Activated CD8-positive, alpha-beta memory T cell treated with anti-CD3 and anti-CD28 coated beads for 36 hours (primary cell): Measurements from ENCODE around the gene HMGCLL1. TPM values are rescaled to one million over a fixed set of nuclear protein-coding genes. Genes with fewer than 3 reads are reported as not detected.

Experiments
- CTCF ChIA-PET: fragments of 350-600 bp; sonication (Branson Sonifier 250); formaldehyde crosslinking; loops from one replicate; lab custom pipeline; 2021; ENCODE audit warnings: antibody characterized with exemption; lab: Charles Lee
- POLR2A ChIA-PET: fragments of 350-600 bp; sonication (Branson Sonifier 250); formaldehyde crosslinking; loops from one replicate; lab custom pipeline; 2021; ENCODE audit warnings: antibody characterized with exemption; lab: Charles Lee
- total RNA-seq, 2 experiments: library from RNA; stranded (reverse); gene quantifications; one replicate each; pipeline ENCODE4 v1.2.3, GENCODE V29; 2021

Gene HMGCLL1
- total RNA-seq, 2 experiments from 2014 or later: not detected

DNA sequence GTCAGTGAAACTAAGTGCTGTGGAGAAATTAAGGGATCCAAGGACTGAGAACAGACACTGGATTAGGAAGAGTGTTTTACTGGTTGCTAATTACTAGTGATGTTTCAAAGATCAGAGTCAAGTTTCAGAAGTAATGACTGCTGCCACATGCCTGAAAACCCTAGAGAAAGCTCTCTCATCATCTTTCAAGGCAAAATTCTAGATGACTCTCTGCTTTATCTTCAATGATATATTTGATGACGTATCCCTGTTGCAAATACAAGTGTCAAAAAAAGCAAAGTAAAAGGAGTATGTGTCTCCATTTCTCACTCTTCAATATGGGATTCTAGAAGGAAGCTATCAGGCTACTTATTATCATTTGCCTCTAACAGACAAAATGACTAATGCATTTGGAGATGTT, 38.0 kb downstream of the HMGCLL1 start:
- CTCF ChIA-PET: no interaction called here
- POLR2A ChIA-PET: no interaction called here

DNA sequence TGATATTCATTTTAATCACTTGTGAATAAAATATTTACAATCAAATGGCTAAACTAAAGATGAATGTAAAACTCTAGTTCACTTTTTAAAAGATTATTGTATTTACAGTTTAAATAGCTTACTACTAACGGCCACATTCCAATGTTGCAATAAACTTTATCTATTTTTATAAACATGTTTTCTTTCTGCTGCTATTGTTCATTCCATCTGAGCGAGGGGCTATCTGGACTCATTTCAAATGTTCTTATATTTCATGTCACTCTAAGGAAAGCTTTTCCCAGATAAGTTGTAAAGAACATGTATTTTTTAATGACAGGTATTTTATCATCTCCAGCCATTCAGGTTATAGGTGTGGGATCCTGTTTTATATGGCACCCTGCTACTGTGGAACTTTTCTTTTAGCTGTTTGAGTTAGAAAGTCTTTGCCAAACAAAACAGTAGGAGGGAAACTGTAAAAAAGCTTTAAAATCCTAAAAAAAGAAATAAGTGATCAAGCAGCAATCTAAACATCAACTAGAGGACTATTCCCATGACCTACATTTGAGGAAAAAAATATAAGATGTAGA, 42.5 kb downstream of the HMGCLL1 start:
- ChIA-PET POLR2A (interaction anchor here (0.5 kb wide), 1 partner anchor 295 kb away, joined by 8 read pairs; no protein-coding TSS in a partner anchor), CTCF (no interaction called here)

DNA sequence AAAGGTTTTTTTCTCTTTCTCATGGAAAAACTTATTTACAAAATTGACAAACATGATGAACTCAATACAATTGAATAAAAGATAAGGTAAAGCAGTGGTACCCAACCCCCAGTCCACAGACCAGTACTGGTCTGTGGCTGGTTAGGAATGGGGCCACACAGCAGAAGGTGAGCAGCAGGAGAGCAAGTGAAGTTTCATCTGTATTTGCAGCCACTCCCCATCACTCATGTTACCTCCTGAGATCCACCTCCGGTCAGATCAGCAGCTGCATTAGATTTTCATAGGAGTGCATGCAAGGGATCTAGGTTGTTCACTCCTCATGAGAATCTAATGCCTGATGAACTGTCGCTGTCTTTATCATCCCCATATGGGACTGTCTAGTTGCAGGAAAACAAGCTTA, 47.5 kb downstream of the HMGCLL1 start:
- ChIA-PET CTCF (no interaction called here), POLR2A (no interaction called here)

DNA sequence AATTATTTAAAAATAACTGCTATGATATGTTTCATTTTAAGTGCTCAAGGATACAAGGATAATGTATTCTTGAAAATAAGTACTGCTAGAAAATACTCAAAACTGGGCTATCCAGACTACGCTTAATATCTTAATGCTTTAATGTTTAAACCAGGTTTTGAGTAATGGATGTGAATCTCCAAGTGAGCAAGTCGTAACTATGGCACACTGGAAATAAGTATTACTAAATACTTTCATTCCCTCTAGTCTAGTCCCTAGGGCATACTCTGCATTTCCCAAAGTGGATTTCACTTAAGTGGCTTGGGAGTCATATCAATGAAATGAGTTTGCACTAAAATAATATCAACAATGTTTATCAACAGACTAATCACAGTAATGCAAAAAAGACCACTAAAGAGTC, 48.1 kb downstream of the HMGCLL1 start:
- CTCF ChIA-PET: no interaction called here
- POLR2A ChIA-PET: no interaction called here

DNA sequence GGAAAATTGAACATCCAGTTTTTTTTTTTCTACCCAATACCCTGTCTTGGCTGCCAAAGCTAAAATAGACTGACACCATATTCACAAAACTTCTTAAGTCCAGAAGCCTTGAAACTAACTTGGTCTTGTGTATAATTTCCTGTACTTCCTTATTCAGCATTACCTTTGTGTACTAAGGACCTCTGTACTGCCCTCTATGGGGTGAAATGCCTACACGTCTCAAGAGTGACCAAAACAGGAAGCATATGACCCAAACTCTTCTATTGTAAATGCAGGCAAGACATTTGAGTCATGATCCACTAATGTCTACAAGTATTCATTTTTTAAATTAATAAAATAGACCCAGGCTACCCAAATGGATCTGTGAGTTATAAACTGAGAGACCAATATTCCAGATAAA, 50.4 kb downstream of the HMGCLL1 start:
- ChIA-PET POLR2A (no interaction called here), CTCF (no interaction called here)

DNA sequence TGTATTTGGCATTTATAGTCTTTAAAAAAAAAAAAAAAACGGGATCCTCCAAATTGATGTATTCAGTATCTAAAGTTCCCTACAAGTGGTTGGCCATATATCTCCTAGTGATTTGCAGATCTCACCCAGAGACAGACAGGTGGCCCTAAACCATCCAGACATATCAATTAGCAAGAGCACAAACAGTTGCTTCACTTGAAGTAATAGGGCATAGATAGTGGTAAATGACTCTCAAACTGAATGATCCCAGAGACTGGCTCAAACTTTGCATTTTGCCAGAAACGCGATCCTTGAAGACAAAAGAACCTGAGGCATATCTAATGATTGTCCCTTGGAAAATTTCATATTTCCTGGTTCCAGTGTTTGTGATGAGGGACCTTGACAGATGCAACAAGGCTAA, 54.6 kb downstream of the HMGCLL1 start:
- CTCF ChIA-PET: no interaction called here
- POLR2A ChIA-PET: no interaction called here

DNA sequence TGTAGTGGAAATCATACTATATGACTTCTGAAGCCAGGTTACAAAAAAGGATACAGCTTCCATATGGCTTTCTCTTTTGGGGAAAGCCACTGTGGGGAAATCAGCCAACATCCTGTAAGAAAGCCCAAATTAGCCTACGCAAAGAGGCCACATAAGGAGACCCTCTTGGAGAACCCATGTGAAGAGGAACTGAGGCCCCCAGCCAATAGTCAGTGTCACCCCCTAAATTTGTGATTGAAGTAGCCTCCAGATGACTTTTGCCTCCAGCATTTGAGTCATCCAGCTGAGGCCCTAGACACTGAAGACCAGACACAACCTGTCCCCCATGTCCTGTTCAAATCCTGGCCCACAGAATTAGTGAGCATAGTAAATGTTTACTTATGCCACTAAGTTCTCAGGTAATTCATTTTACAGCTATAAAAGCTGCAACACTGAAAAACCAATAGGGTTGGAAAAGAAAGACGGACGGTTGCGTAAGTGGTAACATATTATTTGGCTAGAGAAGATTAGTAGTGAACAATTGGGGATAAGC, 60.4 kb downstream of the HMGCLL1 start:
- CTCF ChIA-PET: no interaction called here

DNA sequence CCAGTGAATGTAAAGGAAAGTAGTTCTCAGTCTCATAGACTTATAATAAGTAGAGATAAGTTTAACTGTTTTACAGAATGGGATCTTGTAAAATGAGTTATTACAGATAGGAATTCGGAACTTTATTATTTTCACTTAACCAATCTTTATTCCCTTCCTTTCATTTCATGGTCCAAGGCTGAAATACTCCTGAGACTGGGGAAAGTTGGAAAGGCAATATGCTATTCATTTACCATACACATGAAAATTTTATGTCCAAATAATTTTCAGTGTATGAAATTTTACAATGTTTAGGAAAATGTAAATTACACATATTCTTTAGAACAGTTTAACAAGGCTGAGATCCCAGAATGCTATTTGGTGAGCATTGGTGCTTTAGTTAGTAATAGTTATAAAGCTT, 62.3 kb downstream of the HMGCLL1 start:
- POLR2A ChIA-PET: no interaction called here
- CTCF ChIA-PET: no interaction called here

More for the DNA sequence above, 60.4 kb downstream of the HMGCLL1 start:
- POLR2A ChIA-PET: no interaction called here

DNA sequence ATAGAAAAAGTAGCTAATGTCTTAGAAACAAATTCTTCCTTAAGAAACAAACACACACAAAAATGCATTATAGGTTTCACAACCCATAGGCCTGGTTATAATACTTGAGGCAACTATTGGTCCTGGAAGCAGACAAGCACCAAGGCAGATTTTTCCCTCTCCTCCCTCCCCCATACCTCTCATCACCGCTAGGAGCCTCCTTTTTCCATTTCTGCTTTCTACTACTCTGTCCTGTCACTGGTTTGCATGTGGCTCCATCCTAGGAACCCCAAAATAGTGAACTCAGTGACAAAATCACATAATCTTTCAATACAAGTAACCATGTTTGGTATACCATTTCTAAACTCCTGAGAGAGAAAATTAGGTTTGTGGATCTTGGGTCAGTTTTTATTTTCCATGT, 66.1 kb downstream of the HMGCLL1 start:
- CTCF ChIA-PET: no interaction called here
- POLR2A ChIA-PET: no interaction called here

DNA sequence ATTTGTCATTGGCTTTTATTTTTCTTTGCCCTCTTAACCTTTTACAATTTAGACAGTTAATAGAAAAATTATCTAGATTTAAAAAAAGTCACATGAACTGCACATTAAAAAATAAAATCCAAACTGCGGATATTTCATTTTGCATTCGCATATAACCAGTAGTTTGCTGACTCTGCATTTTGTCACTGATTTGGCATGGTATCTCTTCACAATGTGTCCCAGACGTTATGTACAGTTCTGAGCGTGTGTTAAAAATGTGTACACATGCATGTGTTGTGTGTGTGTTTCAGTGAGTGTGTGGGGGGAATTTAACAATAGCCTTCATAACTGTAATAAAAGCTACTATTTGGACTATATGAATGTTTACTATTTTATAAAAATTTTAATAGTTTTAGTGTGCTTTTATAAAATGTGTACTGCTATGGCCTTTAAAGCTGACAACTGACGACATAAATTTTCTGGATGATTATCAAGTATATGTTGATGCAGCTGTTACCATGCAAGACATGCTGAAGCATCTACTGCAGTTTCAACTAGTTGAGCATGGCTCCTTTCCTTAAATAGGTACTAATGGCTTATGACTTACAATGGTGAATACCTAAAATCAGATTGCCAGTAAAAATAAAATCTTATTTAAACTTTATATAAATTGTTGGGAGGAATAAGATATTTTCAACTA, 67.7 kb downstream of the HMGCLL1 start:
- CTCF ChIA-PET: no interaction called here
- POLR2A ChIA-PET: no interaction called here

DNA sequence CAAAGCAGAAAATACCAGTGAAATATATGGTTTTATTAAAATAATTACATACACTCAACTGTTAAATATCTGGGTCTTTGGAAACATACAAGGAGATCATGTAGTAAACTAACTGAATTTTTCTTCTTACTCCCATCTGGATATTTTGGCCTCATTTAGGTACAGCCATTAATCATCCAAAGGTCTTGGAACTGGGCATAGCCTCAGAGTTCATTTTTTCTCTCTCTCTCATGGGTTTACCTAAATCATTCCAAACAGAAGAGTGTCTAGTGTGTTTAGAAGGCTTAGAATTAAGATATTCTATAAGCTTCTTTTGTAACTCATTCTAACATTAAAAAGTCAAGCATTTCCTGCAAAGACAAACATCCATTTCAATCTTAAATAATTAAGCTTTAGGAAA, 79.4 kb downstream of the HMGCLL1 start:
- CTCF ChIA-PET: interaction anchor here (0.6 kb wide), 1 partner anchor 33 kb away, joined by 3 read pairs; no protein-coding TSS in a partner anchor
- POLR2A ChIA-PET: no interaction called here

DNA sequence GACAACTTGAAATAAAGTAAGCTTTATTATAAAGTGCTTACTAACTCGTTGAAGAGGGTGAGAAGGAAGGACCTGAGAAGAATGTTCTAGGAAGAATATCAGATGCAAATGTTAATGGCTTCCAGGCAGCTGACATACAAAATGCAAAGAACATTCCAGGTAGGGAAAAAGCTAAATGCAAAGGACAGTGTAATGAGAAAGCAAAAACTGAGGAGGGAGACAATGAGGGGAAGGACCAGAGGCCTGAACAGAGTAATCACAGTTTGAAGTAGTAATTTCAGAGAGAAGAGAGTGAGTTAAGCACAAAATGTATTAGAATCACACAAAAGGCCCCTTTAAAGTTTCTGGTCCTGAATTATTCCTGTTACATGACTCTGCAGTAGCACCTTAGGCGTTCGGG, 81.3 kb downstream of the HMGCLL1 start:
- ChIA-PET CTCF (no interaction called here), POLR2A (no interaction called here)

DNA sequence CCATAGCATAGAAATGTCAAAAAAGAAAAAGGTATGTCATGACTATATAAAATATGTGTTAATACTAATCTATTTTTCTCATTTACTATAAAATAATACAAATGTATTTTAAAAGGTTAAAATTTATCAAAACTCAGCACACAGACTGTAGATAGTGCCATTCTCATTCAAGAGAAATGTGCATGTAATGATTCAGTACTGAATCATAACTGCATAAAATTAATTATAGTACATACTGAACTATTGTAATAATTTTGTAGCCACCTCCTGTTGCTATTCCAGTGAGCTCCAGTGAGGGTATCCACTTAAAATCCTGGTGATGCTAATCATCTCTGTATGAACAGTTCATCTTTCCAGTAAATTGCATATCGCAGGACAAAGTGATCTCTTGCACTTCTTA, 82.8 kb downstream of the HMGCLL1 start:
- CTCF ChIA-PET: no interaction called here

DNA sequence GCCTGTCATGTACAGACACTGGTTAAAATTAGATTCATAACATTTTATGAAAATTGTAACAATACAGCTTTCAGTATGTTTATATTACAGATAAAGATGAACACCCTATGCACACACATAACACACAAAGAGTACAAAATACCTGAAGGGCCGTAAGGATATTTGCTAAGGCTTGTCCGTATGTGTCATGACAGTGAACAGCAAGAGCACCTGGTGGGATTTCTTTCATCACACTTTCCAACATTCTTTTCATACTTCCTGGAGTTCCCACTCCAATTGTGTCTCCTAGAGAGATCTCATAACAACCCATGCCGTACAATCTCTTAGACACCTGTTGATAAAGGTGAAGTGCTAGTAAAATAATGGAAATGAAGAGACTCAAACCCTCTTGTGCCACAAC, 83.7 kb downstream of the HMGCLL1 start:
- ChIA-PET POLR2A (no interaction called here), CTCF (no interaction called here)

More for the DNA sequence above, 82.8 kb downstream of the HMGCLL1 start:
- POLR2A ChIA-PET: no interaction called here

DNA sequence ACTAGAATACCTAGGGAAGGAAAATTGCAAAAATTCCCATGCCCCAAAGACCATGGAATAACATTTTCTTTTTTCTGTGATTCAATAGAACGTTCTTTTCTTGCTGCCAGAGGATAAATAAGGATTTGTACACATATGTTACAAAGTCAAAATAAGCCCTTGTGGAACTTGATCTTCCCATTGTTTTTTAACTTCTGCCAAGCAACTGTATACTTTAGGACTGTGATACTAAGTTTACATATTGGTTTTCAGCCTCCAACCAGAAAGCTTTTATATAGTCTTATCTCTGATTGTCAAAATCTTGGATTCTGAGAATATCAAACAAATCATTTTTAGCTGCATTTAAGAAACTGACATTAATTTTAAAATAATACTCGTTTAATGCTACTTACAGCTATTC, 84.6 kb downstream of the HMGCLL1 start:
- ChIA-PET CTCF (no interaction called here), POLR2A (no interaction called here)

DNA sequence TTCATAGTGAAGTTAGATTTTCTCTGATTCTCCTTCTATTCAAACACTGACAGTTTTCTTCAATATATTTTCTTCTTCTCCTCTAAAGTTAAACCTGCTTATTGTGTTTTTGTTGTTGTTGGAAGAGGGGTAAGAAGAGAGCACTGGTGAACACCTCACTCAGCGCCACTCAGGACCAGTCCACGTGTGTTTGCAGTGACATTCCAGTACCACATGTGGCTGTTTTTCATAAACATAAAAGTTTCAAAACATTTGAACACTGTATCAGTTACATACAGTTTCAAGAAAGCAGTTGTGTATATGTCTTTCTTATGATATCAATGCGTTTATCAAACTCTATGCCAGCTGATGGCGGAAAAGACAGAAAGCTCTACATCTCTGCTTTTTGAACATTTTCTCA, 86.7 kb downstream of the HMGCLL1 start:
- POLR2A ChIA-PET: no interaction called here
- CTCF ChIA-PET: no interaction called here

DNA sequence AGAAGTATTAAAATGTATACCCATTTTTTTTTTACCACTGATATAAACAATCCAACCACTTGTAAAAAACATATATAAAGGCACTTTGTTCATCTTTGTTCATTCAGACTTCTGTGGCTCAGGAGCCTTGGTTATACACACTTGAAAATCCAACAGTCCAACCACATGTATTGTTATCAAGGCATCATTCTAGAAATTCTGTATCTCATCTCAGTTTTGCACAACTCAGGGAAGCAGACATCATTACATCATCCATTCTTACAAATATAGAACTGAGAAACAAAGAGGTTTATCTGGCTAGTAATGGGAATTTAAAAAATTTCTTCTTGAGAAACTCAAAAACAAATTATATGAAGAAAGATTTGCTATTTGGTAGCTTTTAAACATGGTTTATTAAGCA, 88.1 kb downstream of the HMGCLL1 start:
- ChIA-PET POLR2A (no interaction called here), CTCF (no interaction called here)

DNA sequence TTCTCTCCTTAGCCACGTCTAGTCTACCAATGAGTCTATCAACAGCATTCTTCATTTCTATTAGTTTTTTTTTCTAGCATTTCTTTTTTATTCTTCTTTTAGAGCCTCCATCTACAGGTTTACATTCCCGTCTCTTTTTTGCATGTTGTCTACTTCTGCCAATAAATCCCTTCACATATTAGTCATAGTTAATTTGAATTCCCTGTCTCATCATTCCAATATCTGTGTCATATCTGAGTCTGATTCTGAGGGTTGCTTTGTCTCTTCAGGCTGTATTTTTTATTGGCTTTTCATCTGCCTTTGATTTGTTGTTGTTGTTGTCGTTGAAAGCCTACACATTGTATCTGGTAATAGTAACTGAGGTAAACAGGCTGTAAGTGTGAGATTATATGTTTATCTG, 104.6 kb downstream of the HMGCLL1 start:
- CTCF ChIA-PET: no interaction called here

DNA sequence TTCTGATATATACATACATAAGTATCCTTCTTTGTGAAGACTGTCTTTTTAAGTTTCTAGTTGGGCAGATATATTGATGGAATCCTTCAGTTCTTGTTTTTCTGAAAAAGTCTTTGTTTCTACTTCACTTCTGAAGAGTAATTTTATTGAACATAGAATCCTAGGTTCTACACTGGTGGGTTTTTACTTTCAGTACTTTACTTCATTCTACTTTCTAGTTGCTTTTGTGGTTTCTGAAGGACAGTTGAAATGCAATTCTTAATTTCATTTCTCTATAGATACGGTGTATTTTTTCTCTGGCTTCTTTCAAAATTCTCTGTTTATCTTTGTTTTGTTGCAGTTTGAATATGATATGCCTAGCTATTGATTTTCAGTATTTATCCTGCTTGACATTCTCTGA, 105.3 kb downstream of the HMGCLL1 start:
- ChIA-PET POLR2A (no interaction called here), CTCF (no interaction called here)

More for the DNA sequence above, 104.6 kb downstream of the HMGCLL1 start:
- POLR2A ChIA-PET: no interaction called here

DNA sequence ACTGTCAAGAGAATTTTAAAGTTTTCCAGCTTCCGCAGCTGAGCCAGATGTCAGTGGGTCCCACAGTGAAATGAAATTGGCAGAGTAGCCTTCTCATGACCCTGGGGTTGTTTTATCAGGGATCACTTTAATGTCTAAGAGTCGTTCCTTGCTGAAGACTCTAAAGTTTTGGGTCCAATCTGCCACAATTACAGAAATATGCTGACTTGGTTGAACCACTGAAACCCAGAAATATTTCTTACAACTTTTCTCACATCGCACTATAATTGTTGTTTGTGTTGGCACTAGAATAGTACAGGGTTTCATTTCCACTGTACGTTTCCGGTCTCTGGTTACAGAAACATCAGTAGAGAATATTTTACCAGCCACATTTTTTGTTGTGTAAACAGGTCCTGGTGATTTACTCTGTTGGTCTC, 109.0 kb downstream of the HMGCLL1 start:
- ChIA-PET POLR2A (no interaction called here), CTCF (no interaction called here)

DNA sequence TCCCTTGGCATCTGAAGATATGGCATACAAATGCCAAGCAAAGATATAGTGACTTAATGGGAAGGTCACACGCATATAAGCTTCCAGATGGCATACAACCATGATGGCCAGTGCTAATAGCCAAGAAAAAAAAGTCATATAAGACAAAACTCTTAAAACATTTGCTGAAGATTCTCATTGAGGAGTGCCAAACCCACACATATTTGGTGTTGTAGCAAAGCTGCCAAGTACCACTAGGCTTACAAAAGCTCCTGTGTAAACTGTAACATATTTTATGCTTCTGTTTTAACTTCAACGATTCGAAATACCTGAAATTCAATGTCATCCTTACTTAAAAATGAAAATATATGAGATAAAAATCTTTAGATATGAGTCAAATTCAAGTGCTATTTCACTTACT, 123.0 kb downstream of the HMGCLL1 start:
- POLR2A ChIA-PET: no interaction called here
- CTCF ChIA-PET: no interaction called here
